Measurements from ENCODE around the gene RIMS1.

The RIMS1 gene

DNA sequence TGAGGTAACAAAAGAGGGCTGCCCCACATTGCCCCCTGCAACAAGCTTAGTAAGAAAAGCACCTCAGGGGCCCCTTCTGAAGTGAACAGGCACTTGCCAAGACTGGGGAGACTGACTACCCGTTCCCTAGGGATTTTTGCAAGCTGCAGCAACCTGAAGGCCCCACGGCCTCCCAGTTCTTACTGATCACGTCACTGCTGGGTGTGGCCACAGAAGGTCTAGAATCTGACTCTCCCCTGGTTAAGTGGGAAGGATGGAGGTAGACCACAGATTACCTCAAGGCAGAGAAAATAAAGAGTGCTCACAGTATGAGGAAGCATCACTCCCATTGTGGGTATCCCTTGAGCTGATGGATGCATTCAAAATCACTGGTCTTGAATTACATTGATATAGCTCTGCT is 534.1 kb downstream of the RIMS1 start:
- no peak for DNase-seq

- no peak for DNase-seq
These were observed 535.0 kb downstream of the RIMS1 start for GRCh38 chr6:72421387-72421786.

GRCh38 chr6:72422171-72422570 is 535.8 kb downstream of the RIMS1 start:
- no peak for DNase-seq

DNA sequence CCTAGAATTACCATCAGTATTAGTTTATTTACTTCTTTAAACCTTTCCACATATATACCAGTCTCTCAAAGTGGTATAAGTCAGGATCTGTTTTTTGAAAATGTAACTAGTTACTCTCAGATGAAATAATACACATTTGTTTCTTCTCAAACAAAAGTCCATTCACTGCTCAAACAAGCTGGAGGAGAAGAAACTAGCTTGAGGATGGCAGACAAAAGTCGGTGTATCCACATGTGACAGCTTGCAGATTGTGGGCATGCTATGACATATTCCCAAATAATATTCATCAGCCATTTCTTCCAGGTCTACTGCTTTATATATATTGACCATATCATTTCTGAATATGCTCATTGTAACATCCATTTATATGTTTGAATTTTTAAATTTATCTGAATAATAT is 538.1 kb downstream of the RIMS1 start:
- DNase-seq, result no peak

DNA sequence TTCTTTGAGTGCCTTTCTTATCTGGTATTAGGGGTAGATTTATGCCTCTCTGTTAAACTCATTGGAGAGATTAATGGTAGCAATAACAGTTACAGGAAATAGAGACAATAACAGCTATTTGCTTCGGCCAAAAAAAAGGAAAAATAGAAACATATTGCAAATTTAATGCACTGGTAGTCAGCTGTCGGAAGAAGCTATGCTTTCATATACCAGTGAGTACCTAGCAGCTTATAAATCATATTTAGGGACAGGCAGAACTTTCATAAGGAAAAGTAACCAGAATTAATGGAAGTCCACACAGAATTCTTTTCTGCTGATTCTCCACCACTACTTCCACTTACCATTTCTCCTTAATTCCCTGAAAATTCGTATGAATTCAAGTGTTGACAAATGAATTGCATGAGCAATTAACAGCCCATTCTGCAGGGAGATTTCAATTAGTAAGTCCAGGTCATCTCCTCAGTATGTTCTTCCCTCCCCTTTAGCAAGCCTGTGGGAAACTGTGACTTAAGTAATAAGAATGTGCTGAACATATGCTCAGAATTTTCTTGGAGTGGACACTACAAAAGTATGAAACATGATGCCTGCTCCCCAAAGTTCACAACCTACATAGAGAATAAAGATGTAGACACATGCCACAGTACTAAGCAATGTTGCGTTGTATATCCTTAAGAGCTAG is 538.8 kb downstream of the RIMS1 start:
- no peak for DNase-seq

- no peak for DNase-seq
These were observed 554.3 kb downstream of the RIMS1 start for GRCh38 chr6:72440611-72441010.

DNA sequence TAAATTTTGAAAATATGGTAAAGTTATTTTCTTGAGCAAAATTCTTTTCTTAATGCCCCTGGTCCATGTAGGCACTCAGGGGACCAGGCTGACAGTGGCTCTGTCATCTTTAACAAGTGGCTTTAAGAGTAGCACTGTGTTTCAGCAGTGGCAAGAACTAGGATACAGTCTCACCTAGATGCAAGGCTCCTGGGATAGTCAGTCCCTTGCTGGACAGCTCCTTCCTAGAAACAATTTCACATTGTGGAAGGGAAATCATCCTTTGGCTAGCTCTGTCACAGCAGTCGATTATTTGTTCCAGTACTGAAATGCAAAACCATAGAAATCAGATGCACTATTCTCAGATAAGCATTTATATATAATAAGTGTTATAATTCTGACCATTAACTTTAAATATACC is 560.1 kb downstream of the RIMS1 start:
- DNase-seq, result no peak
